Neutrophil (primary cell): ENCODE measurements around the gene CACNA1C.

ENCODE experiments used
- H3K27ac ChIP-seq: fragments of 200-600 bp; sonication (generic); 2 replicates; pipeline ENCODE4 v1.5.1; 2016; ENCODE audit warnings: mild to moderate bottlenecking, moderate library complexity
- H3K27me3 ChIP-seq: fragments of 200-600 bp; sonication (generic); 2 replicates; pipeline ENCODE4 v1.6.0; 2016; ENCODE audit warnings: mild to moderate bottlenecking
- H3K36me3 ChIP-seq: fragments of 200-600 bp; sonication (generic); 2 replicates; pipeline ENCODE4 v1.5.1; 2017
- H3K4me1 ChIP-seq, 2 experiments: fragments of 200-600 bp in 1 of 2; sonication (generic) in 1 of 2; 1 replicate in 1 of 2; 2 replicates in 1 of 2; pipeline versions ENCODE4 v1.5.1 to v1.6.1; 2013 to 2016; ENCODE audit warnings: low read depth in 1 of 2, low read length in 1 of 2, mild to moderate bottlenecking in 1 of 2, moderate library complexity in 1 of 2; ENCODE audit not compliant: control insufficient read depth in 1 of 2, insufficient read depth in 1 of 2
- H3K4me3 ChIP-seq, 2 experiments: fragments of 200-600 bp in 1 of 2; sonication (generic) in 1 of 2; 1 replicate in 1 of 2; 2 replicates in 1 of 2; pipeline ENCODE4 v1.5.1; 2013 to 2016; ENCODE audit warnings: low read depth in 1 of 2, low read length in 1 of 2, mild to moderate bottlenecking in 1 of 2, moderate library complexity in 1 of 2
- H3K9me3 ChIP-seq: fragments of 200-600 bp; sonication (generic); 2 replicates; pipeline ENCODE4 v1.5.1; 2016
- CTCF ChIP-seq: fragments of 200-600 bp; sonication (generic); IDR thresholded peaks from 2 replicates; pipeline ENCODE4 v1.5.1; 2016; ENCODE audit warnings: antibody characterized with exemption

CACNA1C gene

DNA sequence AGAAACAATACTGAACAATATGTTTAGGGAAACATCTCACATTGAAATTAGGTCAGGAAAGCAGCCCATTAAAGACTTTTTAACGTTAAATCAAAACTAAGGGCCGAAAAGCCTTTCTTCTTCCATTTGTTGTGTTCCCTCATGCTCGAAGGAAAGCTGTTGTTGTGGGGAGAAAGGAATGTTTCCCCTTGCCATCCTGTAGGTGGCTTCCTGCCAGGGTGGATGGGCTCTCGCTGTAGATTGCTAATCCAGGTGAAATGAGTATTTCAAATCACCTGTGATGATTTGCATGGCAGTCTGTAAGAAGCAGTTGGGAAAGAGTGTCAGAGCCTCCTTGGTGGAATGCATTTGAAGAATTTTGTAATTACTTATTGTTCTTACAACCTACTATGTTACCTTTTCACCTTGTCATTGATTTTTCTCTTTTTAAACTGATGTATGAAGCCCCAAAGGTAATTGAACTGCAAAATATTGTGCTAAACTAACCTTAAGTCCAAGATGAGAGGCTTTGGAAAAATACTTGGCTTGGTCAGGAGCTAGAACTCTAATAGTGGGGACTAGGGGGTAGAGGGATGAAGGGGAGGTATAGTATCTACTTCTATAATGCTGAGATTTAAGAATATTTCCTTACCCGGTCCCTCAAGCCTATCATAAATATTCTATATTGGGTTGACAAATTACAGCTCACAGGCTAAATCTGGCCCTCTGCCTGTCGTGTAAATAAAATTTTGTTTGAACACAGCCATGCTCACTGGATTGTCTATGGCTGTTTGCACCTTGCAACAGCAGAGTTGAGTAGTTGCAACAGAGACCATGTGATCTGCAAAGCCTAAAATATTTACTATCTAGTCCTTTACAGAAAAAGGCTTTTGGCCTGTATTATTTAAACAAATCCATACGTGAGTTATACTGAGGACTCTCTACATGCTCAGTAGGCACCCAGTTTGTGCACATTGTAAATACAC is 40.9 kb upstream of the CACNA1C start:
- TF ChIP-seq CTCF = no peak
- Histone ChIP-seq H3K36me3 (no peaks in the 10 kb centered on the region), H3K9me3 (no peaks in the 10 kb centered on the region), H3K4me3 (no peak overlapping the region), H3K4me1 (no peaks in the 10 kb centered on the region), H3K27ac (no peak overlapping the region), H3K27me3 (peaks cover 18% of the 10 kb centered on the region)

GRCh38 chr12:2013086-2013485 is 39.7 kb upstream of the CACNA1C start:
- no peak overlapping the region for H3K27ac ChIP-seq
- no peak for TF ChIP-seq CTCF

GRCh38 chr12:2013527-2014223 is 39.1 kb upstream of the CACNA1C start:
- peaks cover 17% of the 10 kb centered on the region for H3K27me3 ChIP-seq
- no peak overlapping the region for H3K4me3 ChIP-seq

More at GRCh38 chr12:2013086-2013485, 39.7 kb upstream of the CACNA1C start:
- Histone ChIP-seq H3K27me3 (peaks cover 18% of the 10 kb centered on the region), H3K9me3 (no peaks in the 10 kb centered on the region), H3K4me3 (no peak overlapping the region), H3K4me1 (no peaks in the 10 kb centered on the region), H3K36me3 (no peaks in the 10 kb centered on the region)

GRCh38 chr12:2014231-2014630 is 38.6 kb upstream of the CACNA1C start:
- no peak for TF ChIP-seq CTCF
- Histone ChIP-seq H3K4me3 (no peak overlapping the region), H3K36me3 (no peaks in the 10 kb centered on the region), H3K27me3 (peaks cover 15% of the 10 kb centered on the region), H3K27ac (no peak overlapping the region), H3K9me3 (no peaks in the 10 kb centered on the region), H3K4me1 (no peaks in the 10 kb centered on the region)

More at GRCh38 chr12:2013527-2014223, 39.1 kb upstream of the CACNA1C start:
- H3K36me3 ChIP-seq = no peaks in the 10 kb centered on the region
- no peaks in the 10 kb centered on the region for H3K4me1 ChIP-seq
- no peak overlapping the region for H3K27ac ChIP-seq
- H3K9me3 ChIP-seq = no peaks in the 10 kb centered on the region
- no peak for TF ChIP-seq CTCF

DNA sequence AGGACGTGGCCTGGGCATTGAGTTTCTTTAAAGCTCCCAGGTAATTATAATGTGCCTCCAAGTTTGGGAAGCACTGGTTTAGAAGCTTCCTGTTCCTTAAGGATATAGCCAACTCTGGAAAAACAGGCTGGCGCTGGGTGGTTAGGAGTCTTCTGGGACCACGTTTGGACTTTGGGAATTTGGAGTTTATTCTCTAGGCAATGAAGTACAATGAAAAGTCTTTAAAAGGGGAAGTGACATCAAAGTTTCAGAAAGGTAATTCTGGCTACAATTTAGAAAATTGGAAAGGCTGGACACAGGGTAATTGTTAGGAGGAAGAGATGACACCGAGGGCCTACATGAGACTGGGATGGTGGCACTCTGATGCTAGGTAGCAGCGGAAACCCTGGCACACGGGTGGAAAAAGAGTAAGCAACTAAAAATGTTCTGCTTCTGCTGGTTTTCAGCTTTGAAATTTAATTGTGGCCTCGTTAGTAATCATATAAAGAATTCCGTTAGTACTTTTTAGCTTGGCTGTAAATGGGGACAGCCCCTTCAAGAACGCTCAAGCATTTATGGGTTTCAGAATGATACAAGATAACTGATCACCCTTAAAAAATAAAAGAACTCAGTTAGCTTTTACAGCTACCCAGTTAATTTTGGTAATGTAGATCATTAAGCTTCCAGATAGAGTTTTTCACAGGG is 35.8 kb upstream of the CACNA1C start:
- no peaks in the 10 kb centered on the region for H3K4me1 ChIP-seq
- H3K36me3 ChIP-seq = no peaks in the 10 kb centered on the region
- H3K27ac ChIP-seq = no peak overlapping the region
- no peak for TF ChIP-seq CTCF
- H3K27me3 ChIP-seq = peaks cover 17% of the 10 kb centered on the region
- H3K9me3 ChIP-seq = no peaks in the 10 kb centered on the region
- H3K4me3 ChIP-seq = no peak overlapping the region
